HG03575 (cell line): ENCODE measurements around the gene PSORS1C2.
"Not testable (repeated sequence)": the region's sequence is repeated elsewhere in the genome, so short reads cannot be mapped to it uniquely, and the experiment has no call there.

ENCODE experiments used
- ATAC-seq: cut with Tn5 transposase; IDR thresholded peaks from one replicate; pipeline ENCODE4 v1.9.1; 2021; ENCODE audit not compliant: unreplicated experiment, insufficient number of reproducible peaks, low FRiP score; ENCODE audit errors: extremely low read depth

PSORS1C2 gene

GRCh38 chr6:31138982-31139381 lies at the start of gene PSORS1C2:
TSS of gene PSORS1C2 (minus strand) at chr6:31139066. CDS start at chr6:31139026, 40 bp downstream.
- ATAC-seq = no peak

- ATAC-seq = no peak
These were observed 48.9 kb upstream of the PSORS1C2 start for GRCh38 chr6:31187780-31188194.

- no peak for ATAC-seq
These were observed 47.3 kb upstream of the PSORS1C2 start for GRCh38 chr6:31186052-31186734.

GRCh38 chr6:31185695-31186051 lies 46.8 kb upstream of the PSORS1C2 start:
- not testable (repeated sequence) for ATAC-seq

- not testable (repeated sequence) for ATAC-seq
These were observed 45.0 kb upstream of the PSORS1C2 start for GRCh38 chr6:31183859-31184258.

- not testable (repeated sequence) for ATAC-seq
These were observed 44.4 kb upstream of the PSORS1C2 start for GRCh38 chr6:31183287-31183686.

- ATAC-seq = no peak
These were observed 41.6 kb upstream of the PSORS1C2 start for GRCh38 chr6:31180500-31180899.

GRCh38 chr6:31179896-31180295 lies 41.0 kb upstream of the PSORS1C2 start:
- no peak for ATAC-seq

- ATAC-seq = no peak
These were observed 40.1 kb upstream of the PSORS1C2 start for GRCh38 chr6:31179042-31179386.

GRCh38 chr6:31178143-31179041 lies 39.5 kb upstream of the PSORS1C2 start:
- no peak for ATAC-seq

GRCh38 chr6:31175971-31176370 lies 37.1 kb upstream of the PSORS1C2 start:
- no peak for ATAC-seq

GRCh38 chr6:31174378-31174777 lies 35.5 kb upstream of the PSORS1C2 start:
- no peak for ATAC-seq

- no peak for ATAC-seq
These were observed 34.5 kb upstream of the PSORS1C2 start for GRCh38 chr6:31173406-31173805.

GRCh38 chr6:31172973-31173384 lies 34.1 kb upstream of the PSORS1C2 start:
- ATAC-seq = no peak

- no peak for ATAC-seq
These were observed 33.4 kb upstream of the PSORS1C2 start for GRCh38 chr6:31171931-31172905.

GRCh38 chr6:31170987-31171671 lies 32.3 kb upstream of the PSORS1C2 start:
- ATAC-seq = no peak

GRCh38 chr6:31170600-31170881 lies 31.7 kb upstream of the PSORS1C2 start, which contains the start of gene POU5F1:
TSS of gene POU5F1 (minus strand) at chr6:31170682. CDS start at chr6:31170620, 62 bp downstream.
- no peak for ATAC-seq

- not testable (repeated sequence) for ATAC-seq
These were observed 31.2 kb upstream of the PSORS1C2 start for GRCh38 chr6:31169858-31170599.
